GM18520 (cell line): ENCODE measurements around the gene TECPR1.

Experiments
- ATAC-seq: cut with Tn5 transposase; IDR thresholded peaks from one replicate; pipeline ENCODE4 v1.9.1; 2021; ENCODE audit not compliant: unreplicated experiment

TECPR1 gene, protein sequence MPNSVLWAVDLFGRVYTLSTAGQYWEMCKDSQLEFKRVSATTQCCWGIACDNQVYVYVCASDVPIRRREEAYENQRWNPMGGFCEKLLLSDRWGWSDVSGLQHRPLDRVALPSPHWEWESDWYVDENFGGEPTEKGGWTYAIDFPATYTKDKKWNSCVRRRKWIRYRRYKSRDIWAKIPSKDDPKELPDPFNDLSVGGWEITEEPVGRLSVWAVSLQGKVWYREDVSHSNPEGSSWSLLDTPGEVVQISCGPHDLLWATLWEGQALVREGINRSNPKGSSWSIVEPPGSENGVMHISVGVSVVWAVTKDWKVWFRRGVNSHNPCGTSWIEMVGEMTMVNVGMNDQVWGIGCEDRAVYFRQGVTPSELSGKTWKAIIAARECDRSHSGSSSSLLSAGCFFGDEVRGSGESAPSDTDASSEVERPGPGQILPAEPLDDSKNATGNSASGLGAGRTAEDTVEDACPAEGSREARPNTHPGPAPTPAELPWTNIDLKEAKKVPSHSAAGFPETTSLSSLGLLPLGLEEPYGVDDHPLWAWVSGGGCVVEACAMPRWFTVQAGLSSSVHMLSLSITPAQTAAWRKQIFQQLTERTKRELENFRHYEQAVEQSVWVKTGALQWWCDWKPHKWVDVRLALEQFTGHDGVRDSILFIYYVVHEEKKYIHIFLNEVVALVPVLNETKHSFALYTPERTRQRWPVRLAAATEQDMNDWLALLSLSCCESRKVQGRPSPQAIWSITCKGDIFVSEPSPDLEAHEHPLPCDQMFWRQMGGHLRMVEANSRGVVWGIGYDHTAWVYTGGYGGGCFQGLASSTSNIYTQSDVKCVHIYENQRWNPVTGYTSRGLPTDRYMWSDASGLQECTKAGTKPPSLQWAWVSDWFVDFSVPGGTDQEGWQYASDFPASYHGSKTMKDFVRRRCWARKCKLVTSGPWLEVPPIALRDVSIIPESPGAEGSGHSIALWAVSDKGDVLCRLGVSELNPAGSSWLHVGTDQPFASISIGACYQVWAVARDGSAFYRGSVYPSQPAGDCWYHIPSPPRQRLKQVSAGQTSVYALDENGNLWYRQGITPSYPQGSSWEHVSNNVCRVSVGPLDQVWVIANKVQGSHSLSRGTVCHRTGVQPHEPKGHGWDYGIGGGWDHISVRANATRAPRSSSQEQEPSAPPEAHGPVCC

DNA sequence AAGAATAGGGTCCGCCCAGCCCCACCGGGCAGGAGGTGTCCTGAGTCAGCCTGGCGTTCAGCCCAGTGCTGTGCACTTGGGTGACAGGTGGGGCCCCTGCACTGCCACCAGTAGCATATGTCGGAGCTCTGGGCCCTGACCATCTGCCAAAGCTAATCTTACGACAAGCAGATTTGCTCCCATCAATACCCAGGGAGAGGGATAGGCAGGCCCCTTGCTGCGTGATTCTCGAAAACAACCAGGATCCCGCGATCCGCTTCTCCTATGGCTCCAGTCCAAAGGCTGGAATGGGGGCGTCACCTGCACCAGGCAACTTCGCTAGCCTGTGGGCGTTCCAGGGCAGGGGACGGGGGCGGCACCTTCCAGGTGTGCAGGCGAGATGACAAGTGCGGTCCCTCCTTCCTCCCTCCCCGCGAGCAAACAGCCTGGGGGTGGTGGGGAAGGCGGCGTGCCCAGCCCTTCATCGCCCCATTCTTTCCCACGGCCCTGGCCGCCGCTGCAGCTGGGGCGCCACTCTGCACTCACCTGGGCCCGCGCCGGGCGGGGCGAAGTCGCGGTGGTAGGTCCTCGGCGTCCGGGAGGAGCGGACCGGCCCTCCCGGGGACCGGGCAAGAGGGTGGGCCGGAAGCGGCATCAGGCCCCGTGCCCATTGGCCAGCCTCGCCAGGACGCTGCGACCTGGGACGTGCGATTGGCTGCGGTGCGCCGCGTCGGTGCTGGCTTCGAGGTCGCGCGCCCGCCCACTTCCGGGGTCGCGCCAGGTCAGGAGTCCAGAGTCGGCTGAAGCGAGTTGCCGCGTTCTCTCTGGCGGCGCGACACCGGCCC, at the start of gene TECPR1:
TSS of gene TECPR1 (minus strand) at position 632 of the 824 bp plus-strand sequence. CDS start 6,086 bp downstream, outside the sequence.
- ATAC-seq: peak; percentile 99

DNA sequence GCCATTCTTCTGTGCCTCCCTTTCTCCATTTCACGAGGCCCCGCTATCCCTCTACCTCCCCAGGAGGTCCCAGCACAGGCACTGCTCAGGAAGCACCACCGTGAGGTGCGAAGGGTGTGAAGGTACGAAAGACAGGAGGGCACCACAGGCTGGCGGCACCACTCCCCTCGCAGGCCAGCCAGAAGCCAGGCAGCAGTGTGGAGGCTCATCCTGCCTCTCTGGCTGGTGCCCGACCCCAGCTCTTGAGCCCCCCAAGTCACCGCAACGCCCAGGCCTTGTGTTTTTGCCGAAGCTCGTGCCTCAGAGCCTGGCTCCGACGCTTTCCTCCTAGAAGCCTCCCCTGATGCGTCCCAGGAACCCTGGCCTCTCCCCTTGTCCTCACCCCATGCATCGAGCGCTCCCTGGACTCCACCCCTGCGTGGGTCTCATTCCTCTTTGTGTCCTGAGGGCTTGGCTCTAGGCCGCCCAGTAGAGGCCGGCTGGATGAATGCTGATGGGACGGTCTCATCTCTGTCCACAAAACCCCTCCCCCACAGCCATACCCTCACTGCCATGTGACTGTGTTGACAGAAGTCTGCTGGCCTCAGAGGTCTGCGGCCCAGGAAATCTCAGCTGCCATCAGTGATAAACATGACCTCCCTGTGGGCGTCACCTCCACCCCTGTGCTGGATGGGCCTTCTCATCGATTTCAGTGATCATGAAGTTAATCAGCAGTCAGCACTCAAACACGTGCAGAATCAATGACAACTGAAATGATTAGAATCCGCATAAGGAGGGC, 48.8 kb upstream of the TECPR1 start:
- no peak for ATAC-seq

DNA sequence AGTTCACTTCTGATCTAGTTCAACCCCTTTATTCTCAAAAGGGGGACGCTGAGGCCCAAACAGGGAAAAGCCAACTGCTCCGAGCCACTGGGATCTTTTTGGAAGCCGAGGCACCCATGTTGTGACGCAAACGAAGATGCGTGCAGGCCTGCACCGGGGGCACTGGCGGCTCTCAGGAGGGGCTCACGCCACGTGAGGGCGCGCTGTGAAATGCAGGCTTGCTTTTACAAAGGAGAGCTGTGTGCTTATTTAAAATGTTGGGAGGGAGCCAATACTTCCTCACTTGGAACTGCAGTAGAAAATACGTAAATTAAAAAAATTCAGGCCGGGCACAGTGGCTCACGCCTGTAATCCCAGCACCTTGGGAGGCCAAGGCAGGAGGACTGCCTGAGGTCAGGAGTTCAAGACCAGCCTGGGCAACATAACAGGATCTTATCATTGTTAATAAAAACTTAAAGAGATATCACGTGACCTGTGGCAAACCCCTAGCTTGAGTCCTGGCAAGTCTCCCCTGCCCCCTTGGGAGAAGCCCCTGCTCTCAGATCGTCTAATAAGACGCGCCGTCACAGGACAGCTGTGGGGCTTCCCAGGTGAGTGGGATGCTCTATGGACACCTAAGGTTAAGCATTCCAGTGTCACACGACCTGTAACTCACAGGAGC, 45.7 kb upstream of the TECPR1 start:
- ATAC-seq: no peak

DNA sequence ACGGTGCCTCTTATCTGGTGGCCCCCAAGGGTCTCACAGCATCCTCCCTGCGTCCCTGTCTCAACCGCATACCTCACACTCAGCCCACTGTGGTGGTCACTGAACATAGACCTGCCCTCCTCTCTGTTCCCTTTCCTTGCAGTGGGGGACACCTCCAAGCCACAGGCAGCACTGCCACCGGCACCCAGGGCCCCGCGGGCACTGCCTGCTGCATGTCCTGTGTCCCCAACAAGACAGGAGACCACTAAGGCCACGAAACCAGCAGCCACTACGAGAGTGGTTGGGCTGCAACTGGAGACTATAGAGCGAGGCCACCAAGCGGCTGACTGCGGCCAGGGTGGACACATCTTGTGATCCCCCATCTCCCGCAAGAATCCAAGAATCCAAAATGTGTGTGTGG, 44.8 kb upstream of the TECPR1 start:
- ATAC-seq: no peak

DNA sequence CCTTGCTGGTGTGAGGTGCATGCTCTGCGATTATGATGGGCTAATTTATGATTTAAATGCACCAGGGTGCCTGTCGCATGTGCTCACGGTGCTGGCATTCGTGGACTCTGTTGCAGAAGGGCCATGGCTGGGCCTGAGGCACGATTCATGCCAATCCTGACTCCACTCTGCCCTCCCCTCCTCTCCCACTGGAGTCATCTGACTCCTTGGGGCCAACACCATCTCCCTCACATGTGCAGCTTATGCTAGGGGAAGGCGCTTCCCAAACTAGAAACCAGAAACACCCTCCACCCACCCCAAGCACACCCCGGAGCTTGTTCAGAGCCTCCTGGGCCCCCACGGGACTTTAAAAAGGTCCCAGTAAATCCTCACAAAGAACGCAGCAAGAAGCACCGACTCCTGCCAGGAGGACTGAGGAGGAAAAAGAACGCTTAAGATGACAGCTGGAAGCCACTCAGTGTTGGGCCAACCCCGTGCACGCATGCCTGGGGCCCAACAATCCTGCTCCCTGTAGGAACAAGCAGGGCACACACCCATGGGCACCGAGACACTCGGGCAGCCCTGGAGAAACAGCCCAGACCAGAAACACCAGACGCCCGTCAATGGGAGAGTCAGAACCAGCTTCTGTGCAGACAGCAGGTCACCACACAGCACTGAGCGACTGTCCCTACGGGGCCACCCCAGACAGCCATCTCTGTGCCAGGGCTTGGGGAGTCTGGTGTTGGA, 43.6 kb upstream of the TECPR1 start:
- no peak for ATAC-seq

DNA sequence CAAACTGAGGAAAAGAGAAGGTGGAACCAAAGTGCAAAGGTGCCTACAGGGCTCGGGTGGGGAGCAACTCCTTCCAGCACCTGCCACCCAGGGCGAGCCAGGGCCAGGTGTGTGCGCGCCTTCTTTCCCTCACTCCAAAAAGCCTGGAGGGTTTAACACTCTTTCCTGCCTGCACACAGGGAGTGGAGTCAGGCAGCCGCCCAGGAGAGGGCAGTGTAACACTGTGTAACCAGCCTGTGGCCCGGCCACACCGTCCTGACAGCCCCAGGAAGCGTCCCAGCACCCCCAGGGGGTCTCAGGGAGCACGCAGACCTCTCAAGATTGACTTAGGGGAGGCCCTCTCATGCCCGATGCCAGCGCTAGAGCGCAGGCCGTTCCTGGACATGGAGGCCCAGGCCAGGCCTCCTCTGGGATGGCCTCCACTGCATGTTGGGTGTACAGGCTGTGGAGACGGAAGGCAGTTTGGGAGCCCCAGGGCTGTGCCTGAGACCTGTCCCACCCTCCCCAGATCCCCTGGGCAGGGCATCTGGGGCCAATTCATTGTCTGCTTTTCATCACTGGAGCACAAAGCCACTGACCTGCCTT, 42.9 kb upstream of the TECPR1 start:
- peak; percentile 52 for ATAC-seq

DNA sequence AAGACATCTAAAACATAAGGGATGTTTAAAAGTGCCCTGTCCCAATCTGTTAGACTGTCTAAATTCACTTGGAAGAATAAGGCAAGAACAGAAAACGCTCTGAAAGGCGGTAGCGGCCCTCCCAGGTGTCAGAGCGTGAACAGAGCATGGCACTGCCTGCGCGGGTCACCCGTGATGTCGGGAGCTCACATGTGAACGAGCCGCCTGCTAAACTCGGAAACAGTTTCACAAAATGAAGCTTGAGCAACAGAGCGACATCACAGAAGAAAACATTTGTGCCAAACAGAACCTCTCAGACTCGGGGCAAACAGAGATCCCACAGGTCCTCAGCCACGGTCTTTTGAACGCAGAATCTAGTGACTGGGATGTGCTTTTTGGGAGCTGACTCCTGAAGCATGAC, 42.3 kb upstream of the TECPR1 start:
- ATAC-seq: no peak

DNA sequence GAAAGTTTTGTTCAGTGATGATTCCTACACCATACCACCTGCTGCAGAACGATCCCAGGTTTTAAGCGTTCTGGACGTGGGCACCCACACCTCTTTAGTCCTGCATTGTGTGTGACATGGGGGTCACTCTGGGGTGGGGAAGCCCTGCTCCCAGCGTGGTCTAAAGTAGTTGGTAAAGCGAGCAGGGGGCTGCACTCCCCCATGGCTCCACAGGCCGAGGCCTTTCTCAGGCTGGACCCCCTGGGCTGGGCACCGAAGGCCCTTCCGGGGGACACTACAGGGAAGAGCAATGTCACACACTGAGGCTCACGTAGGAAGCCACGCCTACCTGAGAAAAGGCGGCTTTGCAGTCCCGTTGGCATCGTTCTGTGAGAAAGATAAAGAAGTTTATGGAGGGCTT, 41.7 kb upstream of the TECPR1 start:
- ATAC-seq: no peak

DNA sequence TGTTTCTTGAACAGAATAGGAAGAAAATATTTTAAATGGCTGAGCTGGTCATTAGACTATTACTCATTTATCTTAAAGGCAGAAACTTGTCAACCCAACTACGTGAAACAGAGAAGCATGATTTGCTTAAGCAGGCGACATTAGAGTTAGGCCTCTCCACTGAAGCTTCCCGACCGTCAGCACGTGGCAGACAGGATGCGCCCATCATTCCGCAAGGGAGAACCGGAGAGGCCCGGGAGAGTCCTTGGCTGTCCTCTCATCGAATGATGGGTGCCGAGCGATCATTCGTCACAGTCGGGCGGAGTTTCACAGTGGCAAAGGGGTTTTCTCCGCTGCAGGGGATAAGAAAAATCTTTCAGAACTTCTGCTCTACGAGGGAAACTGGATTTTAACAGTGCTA, 41.2 kb upstream of the TECPR1 start:
- ATAC-seq: no peak

DNA sequence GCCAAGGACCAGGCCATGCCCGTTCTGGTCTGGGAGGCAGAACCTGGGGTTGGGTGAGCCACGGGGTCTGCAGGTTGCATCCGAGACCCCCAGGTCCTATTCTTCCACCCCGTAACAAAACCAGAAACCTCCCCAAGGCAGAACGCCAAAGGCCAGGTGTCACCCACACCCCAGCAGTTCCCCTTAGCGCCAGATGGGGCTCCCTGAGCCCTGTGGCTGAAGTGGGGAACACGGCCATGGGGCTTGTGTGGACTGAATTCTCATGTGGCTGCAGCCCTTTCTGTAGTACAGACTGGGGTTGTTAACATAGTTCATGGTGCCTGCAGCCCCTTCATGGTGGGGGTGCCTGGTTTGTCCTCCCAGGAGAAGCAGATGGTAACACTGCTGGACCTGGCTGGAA, 39.7 kb upstream of the TECPR1 start:
- ATAC-seq: no peak

DNA sequence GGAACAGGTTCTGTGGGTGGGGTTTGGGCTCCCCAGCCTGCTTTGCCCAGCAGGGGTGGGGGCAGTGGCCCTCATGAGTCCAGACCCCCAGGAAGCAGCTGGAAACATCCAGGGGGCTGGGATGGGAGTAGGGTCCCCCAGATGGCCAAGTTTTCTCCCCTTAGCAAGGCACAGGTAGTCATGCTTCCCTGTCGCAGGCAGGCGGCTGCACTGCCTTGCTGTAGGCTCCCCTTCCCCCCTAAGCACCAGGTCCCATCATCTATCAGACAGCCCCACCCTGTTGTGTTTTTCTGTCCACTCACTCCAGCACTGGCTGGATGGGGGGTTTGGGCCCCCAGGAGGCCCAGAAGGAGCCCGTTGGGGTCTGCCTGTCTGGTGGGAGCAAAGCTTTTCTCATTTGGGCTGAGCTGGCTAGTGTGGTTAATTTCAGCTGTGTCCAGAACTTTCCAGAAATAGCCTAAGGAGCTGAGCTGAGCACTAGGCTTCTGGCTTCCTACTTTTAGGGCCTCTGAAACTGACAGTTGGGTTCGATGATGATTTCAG, 37.4 kb upstream of the TECPR1 start:
- ATAC-seq: no peak

DNA sequence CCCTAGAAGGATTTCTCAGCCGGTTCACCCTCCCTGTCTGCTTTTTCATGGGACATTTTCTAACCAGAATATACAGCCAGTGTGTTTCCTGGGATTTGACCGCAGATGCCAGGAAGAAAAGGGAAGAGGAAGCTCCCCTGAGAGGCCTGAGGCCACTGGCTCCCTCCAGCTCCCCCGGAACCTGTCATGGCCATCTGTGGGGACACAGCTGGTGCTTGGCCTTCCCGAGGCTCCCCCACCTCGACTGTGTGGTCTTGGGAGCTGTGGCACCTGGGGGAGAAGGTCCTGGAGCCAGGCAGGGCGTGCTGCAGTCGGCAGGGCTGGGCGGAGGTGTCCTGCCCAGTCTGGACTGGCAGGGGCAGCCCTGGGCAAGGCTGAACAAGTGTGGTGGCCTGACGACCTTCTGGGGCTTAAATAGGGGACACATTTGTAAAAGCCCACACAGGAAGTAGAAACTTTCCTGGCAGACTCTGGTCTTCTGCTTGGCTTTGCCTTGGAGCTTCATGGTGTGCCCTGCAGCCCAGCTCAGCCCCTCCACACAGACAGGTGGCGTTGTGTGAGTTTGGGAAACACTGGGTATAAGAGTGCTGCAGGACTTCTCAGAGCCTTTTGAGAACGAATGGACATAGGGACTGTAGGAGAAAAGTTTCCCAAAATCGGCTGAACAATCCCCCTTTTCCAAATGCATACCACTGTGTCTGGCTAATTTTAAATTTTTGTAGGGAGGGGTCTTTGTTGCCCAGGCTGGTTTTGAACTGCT, 36.2 kb upstream of the TECPR1 start:
- no peak for ATAC-seq

DNA sequence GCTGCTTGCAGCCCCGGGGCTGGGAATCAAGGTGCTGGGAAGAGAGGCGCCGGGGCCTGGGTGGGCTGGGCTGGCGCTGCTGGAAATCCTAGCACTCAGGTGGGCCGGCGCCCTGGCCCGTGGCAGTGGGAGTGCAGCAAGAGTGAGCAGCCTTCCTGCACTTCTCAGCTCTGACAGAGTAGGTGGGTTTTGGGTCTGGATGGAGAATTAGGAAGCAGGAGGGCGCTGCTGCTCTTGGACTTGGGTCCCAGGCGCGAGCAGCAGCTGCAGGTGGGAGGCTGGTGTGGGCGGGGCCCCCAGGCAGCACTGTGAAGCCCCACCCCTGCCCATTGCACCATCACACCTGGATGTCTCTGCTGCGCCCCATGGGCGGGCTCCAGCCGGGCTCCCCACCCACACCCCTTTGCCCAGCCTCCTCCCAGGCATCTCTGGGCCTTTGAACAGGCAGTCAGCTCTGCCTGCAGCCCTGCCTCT, 35.5 kb upstream of the TECPR1 start:
- no peak for ATAC-seq

DNA sequence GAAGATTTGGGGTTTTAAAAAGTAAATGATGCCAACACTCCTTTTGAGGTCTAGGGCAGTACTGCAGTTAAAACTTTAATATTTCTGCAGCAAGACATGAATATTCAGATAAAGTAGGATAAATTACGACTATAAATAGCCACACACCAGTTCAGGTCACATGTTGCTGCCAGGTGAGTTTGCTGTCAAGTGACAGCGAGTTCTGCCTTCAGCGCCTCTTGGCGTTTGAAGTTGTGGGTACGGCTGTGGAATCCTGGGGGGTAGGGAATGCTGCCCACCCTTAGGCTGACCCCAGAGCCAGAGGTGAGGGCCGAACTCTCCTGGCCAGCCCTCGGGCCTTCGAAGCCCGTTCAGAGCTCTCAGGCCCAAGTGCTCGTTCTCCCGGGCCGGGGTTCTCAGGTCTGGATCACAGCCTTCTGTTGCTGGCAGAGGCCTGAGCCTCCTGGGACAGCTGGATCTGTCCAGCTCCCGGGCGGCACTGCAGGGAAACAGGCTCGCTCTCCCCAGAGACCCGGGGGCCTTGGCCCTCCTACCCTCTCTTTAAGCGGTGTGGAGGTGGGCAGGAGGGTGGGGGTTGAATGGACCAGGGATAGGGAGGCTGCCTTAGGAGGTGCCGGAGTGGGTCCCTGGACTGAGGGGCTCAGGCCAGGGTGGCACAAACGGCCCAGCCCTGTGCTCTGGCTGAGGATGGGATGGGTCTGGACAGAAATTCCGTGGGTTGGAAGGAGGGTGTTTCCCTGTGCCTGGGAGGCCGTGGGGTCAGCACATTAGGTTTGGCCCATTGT, 34.9 kb upstream of the TECPR1 start:
- ATAC-seq: no peak

DNA sequence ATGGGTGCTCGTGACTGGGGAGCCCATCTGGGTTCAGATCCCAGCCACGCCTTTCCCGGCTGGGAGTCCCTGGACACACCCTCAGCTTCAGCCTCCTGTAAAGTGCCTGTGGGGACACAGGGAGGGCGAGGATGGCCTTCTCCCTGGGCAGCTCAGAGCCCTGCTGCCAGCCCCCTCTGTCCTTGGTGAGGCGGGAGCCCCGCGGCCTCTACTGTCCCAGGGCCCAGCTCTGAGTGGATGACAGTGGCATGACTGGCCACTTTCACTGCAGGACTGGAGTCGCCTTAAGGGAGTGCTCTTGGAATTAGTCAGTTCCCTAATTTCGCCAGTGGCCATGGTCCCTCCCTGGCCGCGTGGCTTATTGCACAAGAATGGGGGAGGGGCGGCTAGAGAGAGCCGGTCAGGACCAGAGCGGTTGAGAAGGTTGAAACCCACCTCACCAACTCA, 34.1 kb upstream of the TECPR1 start:
- ATAC-seq: no peak
